Ramos (cell line): ENCODE results near the gene DNAH17.

Experiments
- in situ Hi-C: fragments of 300-500 bp; cut with MboI; formaldehyde crosslinking; loops from one replicate; pipeline ENCODE4 v1.14.3; 2022; ENCODE audit warnings: low sequenced_read_pairs; ENCODE audit not compliant: unreplicated experiment

The DNAH17 gene

DNA sequence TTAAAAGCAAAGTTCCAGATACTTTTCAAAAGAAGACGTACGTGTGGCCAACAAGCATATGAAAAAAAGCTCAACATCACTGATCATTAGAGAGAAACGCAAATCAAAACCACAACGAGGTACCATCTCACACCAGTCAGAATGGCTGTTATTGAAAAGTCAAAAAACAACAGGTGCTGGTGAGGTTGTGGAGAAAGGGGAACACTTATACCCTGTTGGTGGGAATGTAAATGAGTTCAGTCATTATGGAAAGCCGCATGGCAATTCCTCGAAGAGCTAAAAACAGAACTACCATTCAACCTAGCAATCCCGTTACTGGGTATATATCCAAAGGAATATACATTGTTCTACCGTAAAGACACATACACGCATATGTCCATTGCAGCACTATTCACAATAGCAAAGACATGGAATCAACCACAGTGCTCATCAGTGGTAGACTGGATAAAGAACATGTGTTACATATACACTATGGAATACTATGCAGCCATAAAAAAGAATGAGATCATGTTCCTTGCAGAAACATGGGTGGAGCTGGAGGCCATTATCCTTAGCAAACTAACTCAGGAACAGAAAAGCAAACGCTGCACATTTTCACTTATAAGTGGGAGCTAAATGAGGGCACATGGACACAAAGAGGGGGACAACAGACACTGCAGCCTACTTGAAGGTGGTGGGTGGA is 31.1 kb upstream of the DNAH17 start:
- in situ Hi-C loops = no loop called here

DNA sequence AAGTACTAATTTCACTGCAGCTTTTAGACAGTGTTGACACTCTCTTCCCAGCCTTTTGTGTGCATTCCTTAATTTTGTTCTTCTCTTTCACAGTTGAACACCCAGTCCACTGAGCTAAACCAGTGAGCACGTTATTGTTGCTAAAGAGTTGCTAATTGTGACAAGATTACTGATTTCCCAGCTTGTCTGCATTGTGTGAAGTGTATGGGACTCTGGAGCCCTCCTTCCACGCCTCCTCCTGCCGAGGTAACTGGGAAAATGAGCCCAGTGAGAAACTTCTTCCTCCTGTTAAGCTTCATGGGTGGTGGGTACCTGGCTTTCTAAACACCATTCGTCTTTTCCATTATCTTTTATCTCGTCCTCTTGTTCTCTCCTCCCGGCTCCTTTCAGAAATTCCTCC is 29.8 kb upstream of the DNAH17 start:
- in situ Hi-C loops = no loop called here

- in situ Hi-C loops = no loop called here
Observed at GRCh38 chr17:78605886-78606285, 28.7 kb upstream of the DNAH17 start.

DNA sequence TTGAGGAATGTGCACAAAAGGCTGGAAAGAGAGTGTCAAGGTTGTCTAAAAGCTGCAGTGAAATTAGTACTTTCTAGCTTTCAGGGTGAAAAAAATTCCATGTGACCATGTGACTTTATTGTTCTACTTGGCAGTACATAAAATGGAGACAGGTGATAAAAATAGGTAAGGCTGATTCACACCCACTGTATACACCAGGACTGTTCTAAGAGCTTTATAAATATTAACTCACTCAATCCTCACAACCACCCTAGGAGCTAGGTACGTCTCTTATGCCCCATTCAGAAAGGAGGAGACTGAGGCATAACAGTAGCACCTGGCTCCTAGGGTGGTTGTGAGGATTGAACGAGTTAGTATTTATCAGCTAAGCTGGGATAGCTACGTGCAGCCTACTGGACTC is 28.2 kb upstream of the DNAH17 start:
- in situ Hi-C loops = no loop called here

DNA sequence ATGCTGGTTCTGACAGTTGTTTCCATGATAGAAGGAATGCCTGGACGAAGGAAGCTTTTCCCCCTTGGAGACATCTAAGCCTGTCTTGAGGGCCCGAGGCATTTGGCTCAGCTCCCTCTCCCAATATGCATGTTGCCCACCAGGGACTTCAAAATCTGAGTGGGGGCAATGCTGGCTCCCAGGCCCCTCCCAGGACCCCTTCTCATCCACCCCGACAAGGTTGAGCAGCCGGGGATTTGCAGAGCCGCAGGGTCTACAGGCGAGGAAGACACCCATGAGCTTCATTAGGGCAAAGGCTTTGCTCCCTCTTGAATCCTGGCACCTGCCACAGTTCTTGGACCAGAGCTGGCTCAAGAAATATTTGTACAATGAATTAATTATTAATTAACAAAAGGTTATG is 25.1 kb upstream of the DNAH17 start:
- in situ Hi-C loops = no loop called here

- in situ Hi-C loops = no loop called here
Observed at GRCh38 chr17:78601577-78602190, 24.5 kb upstream of the DNAH17 start.

DNA sequence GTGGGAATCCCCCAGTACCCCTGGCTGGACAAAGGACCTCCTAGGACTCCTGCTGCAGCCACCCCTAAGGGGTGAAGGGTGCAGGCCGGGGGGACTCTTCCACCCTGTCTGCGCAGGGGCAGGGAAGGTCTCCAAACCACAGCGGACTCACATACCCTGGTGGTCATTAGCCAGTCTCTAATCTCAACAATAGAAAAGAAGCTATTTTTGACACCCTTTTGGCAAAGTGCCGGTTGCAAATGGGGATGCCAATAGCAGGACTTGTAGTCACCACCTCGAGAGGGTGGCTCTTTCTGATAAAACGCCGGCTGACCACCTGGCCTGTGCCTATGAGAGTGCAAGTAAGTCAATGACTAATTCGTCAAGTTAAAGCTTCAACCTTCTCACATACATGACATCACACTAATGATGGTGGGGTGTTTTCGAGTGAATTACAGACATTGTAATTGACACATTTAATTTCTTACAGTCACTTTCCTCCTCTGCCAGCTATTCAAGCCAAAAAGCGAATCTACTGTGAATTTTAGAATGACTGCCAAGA is 23.1 kb upstream of the DNAH17 start:
- in situ Hi-C loops = no loop called here

GRCh38 chr17:78599419-78599818 is 22.2 kb upstream of the DNAH17 start:
- in situ Hi-C loops = no loop called here

GRCh38 chr17:78598013-78598471 is 20.8 kb upstream of the DNAH17 start:
- in situ Hi-C loops = no loop called here

DNA sequence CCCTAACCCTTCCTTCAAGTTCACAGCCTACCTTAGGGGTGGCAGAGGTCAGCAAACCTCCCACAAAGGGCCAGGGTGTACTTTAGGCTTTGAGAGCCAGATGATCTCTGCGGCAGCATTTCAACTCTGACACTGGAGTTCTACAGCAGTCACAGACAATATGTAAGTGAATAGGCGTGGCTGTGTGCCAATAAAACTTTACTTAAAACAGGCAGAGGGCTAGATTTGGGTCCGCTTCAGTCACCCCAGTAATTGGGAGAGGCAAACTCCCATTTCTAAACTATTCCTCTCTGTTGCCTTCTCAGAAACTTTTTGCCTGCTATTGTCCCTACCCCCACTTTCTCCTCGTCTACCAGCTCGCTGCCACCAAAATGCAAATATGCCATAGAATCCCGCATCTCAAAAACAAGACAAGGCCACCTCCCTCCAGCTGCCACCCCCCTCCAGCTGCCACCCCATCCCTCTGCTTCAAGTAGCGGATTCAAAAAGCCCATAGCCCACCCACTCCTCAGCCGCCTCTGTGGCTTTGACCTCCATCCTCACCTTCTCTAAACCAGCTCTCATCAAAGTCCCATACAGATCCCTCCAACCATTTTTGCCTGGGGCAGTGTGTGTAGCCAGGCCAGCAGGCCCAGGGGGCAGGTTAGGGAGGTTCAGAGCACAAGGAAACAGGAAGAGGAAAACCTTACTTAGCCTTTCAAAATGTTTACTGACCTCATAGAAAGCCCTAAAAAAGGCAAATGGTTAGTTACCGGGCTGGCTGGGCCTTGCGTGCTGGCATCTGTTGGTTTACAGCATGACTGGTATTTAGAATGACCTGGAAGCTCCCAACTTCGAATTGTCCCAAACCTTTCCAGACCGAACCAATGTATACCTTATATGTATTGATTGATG is 19.9 kb upstream of the DNAH17 start:
- in situ Hi-C loops = no loop called here

DNA sequence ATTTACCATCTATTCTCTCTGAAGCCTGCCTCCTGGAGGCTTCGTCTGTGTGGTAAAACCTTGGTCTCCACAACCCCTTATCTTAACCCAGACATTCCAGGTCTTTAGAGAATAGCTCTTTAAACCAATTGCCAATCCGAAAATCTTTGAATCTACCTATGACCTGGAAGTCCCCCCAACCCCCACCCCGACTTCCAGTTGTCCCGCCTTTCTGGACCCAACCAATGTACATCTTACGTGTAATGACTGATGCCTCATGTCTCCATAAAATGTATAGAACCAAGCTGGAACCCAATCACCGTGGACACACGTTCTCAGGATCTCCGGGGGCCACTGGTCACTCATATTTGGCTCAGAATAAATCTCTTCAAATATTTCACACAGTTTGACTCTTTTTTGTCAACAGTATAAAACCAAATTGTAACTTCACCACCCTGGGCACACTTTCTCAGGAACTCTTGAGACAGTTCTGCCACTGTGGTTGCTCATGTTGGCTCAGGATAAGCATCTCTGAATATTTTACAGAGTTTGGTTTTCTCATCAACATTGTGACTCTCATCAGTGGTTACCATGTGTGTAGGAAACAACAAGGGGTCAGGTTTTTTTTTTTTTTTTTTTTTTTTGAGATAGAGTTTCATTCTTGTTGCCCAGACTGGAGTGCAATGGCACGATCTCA is 18.1 kb upstream of the DNAH17 start:
- in situ Hi-C loops = no loop called here

- in situ Hi-C loops = no loop called here
Observed at GRCh38 chr17:78592991-78593329, 15.8 kb upstream of the DNAH17 start.

DNA sequence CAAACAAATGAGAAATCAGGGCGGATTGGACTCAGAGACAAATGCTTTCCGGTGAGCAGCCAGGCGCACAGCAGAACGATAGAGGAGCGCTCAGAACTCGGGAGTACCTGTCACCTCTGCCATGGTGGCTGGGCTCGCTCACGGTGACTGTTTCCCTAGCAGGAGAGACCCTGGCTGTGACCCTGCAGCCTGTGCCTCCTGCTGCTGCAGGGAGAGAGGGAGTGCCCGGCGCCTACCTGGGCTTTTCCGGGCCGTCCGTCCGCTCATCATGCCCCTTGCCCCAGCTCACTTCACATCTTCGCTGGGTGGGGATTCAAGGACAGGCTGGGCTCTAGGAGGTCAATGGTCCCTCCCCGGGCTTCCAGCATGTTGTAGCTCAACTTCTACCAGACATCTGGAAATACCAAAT is 14.1 kb upstream of the DNAH17 start:
- in situ Hi-C loops = no loop called here

- in situ Hi-C loops = no loop called here
Observed at GRCh38 chr17:78589885-78590284, 12.7 kb upstream of the DNAH17 start.

- in situ Hi-C loops = no loop called here
Observed at GRCh38 chr17:78589031-78589675, 12.0 kb upstream of the DNAH17 start.

DNA sequence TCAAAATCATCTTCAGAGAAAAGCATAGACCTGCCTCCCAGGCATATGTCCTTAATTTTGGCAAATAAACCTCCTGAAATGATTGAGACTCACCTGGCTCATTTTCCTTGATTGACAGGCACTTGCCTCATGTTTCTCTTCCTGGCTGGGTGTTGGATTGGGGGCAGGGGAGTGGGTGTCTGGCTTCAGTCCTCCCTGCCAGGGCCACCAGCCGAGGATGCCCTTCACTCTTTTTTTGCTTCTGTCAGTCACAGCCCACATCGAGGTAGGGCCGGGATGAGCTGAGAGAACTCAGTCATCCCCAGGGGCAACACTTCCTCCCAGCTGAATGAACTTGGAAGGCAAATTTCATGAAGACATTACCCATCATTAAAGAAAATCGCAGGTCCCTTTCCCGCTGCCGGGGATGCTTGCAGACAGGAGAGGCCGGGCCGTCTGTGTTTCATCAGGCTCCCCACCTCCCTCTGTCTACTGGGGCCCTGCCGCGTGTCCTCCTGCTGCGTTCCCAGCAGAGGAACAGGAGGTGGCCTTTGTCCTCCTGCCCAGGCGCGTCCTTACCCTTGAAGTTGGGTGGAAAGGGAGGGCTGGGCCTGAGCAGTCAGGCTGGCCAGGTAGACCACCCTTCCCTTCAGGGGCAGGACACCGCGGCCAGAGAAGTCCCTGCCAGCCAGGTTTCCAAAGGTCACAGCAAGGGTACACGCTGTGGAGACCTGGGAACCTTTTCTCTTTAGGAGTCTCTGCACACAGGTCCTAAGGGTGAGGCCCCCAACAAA is 11.2 kb upstream of the DNAH17 start:
- in situ Hi-C loops = no loop called here

DNA sequence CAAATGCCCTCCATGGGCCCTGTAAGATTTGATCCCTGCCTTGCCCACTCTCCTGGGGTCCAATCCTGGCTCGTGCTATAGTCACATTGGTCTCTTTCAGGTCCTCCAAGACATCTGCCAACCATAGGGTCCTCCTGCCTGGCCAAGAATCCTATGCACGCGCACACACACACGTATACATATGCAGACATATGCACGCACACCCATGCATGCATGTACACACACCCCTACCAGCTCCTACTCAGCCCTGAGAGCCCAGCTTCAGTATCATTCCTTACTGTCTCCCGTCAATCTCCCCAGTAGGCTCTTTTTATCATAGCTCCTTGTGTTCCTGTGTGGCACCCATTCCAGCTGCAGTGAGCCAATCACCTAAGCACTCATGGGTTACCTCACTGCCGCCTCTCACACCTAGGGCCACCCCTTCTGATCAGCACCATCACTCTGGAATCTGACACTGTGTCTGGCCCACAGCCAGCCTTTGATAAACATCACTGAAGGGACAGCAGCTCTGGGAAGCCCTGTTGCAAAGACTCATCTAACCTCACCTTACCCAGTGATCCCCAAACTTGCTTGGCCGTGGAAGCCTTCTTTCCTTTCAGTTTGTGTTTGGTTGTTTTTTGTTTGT is 7.9 kb upstream of the DNAH17 start:
- in situ Hi-C loops = no loop called here

- in situ Hi-C loops = no loop called here
Observed at GRCh38 chr17:78583091-78583490, 5.9 kb upstream of the DNAH17 start.

DNA sequence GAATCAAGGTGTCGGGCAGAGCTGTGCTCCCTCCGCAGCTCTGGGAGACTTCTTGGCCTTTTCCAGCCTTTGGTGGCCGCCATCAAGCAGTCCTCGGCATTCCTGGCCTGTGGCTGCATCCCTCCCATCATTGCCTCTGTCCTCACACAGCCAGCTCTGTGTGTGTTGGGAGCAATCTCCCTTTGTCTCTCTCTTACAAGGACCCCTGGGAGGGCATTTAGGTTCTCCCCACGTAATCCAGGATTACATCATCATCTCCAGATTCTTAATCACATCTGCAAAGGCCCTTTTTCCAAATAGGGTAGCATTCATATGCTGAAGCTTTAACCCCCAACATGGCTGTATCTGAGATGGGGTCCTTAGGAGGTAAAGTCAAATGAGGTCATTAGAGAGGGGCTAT is 4.1 kb upstream of the DNAH17 start:
- in situ Hi-C loops = no loop called here
